Endothelial cell of umbilical vein (primary cell): Measurements from ENCODE around the gene PIP5K1C.

Experiments
- CTCF ChIP-seq, 2 donors: IDR thresholded peaks; 1 replicate in 1 of 2; 2 replicates in 1 of 2; pipeline ENCODE4 v1.5.1; 2011; ENCODE audit warnings: low read length in 2 of 2, mild to moderate bottlenecking in 2 of 2, moderate library complexity in 2 of 2, control low read depth in 1 of 2, inconsistent platforms in 1 of 2, low read depth in 1 of 2; ENCODE audit not compliant: insufficient read depth in 1 of 2; ENCODE audit errors: extremely low read depth in 1 of 2
- EZH2 ChIP-seq: IDR thresholded peaks from 2 replicates; pipeline ENCODE4 v1.6.1; 2012; ENCODE audit warnings: borderline replicate concordance, low read depth, mild to moderate bottlenecking, moderate library complexity, low read length, inconsistent platforms; ENCODE audit not compliant: severe bottlenecking
- FOS ChIP-seq: IDR thresholded peaks from 2 replicates; pipeline ENCODE4 v1.6.1; 2011; ENCODE audit warnings: mild to moderate bottlenecking, low read length, moderate library complexity, borderline replicate concordance; ENCODE audit not compliant: insufficient read depth
- GATA2 ChIP-seq: IDR thresholded peaks from 2 replicates; pipeline ENCODE4 v1.7.0; 2011; ENCODE audit warnings: low read depth, mild to moderate bottlenecking, moderate library complexity, mixed read lengths, low read length; ENCODE audit not compliant: insufficient read length, insufficient read depth
- JUN ChIP-seq: IDR thresholded peaks from 2 replicates; pipeline ENCODE4 v1.6.1; 2011; ENCODE audit warnings: borderline replicate concordance, low read depth; ENCODE audit not compliant: insufficient read length, insufficient read depth
- MYC ChIP-seq: IDR thresholded peaks from one replicate; pipeline ENCODE4 v1.6.1; 2011; ENCODE audit warnings: mild to moderate bottlenecking, low read depth, low read length
- POLR2A ChIP-seq: IDR thresholded peaks from 2 replicates; pipeline ENCODE4 v1.6.1; 2012; ENCODE audit warnings: low read depth, mild to moderate bottlenecking, control low read depth, low read length
- POLR2AphosphoS5 ChIP-seq: IDR thresholded peaks from 2 replicates; pipeline ENCODE4 v1.6.1; 2012; ENCODE audit warnings: low read depth, mild to moderate bottlenecking, control low read depth, low read length, moderate library complexity; ENCODE audit not compliant: insufficient read depth
- TF ChIP-seq, protein P1 (sequence below): IDR thresholded peaks from 2 replicates; pipeline ENCODE4 v1.6.1; 2011; ENCODE audit not compliant: insufficient read depth, insufficient read length

GRCh38 chr19:3716147-3716668 is 15.9 kb upstream of the PIP5K1C start:
- TF ChIP-seq FOS, result no peak
- no peak for TF ChIP-seq MYC
- no peak for TF ChIP-seq CTCF (IDR thresholded peaks at IDR 0.05; ENCODE audit: extremely low read depth in 1 of 2, insufficient read depth in 1 of 2, low read depth in 1 of 2, low read length in 2 of 2)
- TF ChIP-seq POLR2AphosphoS5, result no peak
- no peak for TF ChIP-seq EZH2
- no peak for TF ChIP-seq POLR2A
- TF ChIP-seq, protein P1, sequence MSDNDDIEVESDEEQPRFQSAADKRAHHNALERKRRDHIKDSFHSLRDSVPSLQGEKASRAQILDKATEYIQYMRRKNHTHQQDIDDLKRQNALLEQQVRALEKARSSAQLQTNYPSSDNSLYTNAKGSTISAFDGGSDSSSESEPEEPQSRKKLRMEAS, result no peak
- no peak for TF ChIP-seq JUN
- TF ChIP-seq GATA2, result no peak
